HFF-Myc (cell line): Measurements from ENCODE around the gene ZNF557.

Experiments
- DNase-seq: peaks from one replicate; pipeline ENCODE4 v3.0.0-alpha.2; 2011; ENCODE audit warnings: low read depth; ENCODE audit errors: extremely low read depth
- H3K4me3 ChIP-seq: replicated peaks from 2 replicates; pipeline ENCODE4 v1.5.1; 2011; ENCODE audit warnings: low read depth, mild to moderate bottlenecking, control low read depth, low read length
- TF ChIP-seq, protein P1 (sequence below): IDR thresholded peaks from 2 replicates; pipeline ENCODE4 v1.5.1; 2012; ENCODE audit warnings: mild to moderate bottlenecking, low read depth, low read length, control low read depth; ENCODE audit errors: missing control alignments

The ZNF557 gene

DNA sequence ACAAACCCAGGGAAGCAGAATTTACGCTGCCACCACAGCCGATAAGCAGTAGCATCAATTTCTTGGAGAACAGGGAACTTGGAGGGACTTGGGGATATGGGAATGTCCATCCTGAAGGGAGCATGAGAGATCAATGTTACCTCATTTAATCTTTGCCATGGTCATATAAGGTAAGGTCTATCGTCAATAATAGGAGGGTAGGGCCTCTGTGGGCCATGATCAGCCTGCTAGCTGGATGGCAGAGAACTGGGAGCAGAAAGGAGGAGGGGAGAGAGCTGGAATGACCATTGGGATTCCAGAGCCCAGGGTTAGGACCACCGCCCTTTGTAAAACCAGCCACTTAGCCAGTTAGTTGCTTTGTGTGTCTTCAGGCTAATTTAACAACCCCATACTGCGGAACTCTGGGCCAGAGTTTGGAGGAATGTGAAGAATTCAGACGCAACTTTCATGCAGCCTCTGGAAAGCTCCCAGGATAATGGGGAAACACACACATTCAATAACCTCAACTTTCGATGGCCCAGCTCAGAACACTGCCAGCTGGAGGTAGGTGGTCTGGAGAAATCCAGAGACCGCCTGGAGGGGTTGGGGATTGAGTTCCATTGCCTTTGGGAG lies 40.3 kb downstream of the ZNF557 start:
- TF ChIP-seq, protein P1, sequence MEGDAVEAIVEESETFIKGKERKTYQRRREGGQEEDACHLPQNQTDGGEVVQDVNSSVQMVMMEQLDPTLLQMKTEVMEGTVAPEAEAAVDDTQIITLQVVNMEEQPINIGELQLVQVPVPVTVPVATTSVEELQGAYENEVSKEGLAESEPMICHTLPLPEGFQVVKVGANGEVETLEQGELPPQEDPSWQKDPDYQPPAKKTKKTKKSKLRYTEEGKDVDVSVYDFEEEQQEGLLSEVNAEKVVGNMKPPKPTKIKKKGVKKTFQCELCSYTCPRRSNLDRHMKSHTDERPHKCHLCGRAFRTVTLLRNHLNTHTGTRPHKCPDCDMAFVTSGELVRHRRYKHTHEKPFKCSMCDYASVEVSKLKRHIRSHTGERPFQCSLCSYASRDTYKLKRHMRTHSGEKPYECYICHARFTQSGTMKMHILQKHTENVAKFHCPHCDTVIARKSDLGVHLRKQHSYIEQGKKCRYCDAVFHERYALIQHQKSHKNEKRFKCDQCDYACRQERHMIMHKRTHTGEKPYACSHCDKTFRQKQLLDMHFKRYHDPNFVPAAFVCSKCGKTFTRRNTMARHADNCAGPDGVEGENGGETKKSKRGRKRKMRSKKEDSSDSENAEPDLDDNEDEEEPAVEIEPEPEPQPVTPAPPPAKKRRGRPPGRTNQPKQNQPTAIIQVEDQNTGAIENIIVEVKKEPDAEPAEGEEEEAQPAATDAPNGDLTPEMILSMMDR, result no peak
- H3K4me3 ChIP-seq, result no peak overlapping the region
- DNase-seq, result no peak

DNA sequence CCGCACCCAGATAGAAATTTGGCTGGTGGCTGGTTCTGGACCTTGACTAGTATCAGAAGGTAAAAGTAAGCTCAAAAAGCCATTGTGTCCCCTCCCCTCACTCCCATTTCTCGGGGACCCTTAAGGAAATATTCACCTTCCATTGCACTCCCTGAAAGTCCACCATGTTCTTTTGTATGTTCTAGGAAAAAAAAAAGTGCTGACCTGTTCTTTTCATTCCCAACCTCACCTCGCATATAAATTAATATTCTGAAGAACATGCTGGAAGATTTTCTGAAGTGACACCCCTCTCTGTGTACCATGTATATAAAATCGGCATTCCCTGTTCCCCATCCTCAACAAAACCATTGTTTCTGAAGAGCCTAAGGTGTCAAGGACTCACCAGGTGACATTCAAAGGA lies 43.2 kb downstream of the ZNF557 start:
- TF ChIP-seq, protein P1, result no peak
- no peak overlapping the region for H3K4me3 ChIP-seq
- DNase-seq, result no peak

DNA sequence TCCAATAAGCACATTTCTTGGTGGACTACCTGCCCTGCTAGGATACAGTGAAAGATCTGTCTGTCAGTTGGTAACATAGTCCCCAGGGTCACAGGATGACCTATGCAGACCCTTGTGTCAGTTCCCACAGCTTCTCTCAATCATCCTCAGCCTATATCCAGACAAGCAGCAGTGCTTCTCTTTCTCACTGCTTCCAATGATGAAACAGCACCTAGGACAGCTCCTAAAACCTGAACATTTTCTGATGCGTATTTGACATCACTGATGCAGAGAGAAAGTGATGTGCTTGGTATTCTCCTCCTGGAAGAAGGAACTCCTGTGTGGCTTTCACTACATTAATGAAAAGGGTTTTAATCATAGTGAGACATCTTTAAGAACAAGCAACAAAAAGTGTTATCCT lies 43.7 kb downstream of the ZNF557 start:
- no peak for DNase-seq
- no peak overlapping the region for H3K4me3 ChIP-seq
- TF ChIP-seq, protein P1, result no peak

DNA sequence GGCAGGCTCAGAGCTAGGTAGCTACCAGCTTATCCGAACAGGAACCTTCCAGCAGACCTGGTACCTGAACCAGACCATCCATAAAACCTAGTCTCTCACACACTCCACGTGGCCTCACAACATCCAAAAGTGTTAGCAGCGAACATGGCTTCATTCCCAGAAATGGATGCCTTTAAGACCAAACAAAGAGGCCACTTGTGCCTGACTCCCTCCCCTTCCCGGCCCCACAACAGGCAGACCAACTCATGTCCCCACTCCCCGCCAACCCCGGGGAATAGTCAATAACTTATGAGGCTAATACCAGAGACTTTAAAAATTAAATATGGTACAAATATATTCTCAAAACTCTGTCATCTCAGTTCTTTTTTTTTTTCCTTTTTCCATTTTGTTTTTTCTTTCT lies 46.2 kb downstream of the ZNF557 start:
- no peak overlapping the region for H3K4me3 ChIP-seq
- TF ChIP-seq, protein P1, result no peak
- DNase-seq, result no peak

DNA sequence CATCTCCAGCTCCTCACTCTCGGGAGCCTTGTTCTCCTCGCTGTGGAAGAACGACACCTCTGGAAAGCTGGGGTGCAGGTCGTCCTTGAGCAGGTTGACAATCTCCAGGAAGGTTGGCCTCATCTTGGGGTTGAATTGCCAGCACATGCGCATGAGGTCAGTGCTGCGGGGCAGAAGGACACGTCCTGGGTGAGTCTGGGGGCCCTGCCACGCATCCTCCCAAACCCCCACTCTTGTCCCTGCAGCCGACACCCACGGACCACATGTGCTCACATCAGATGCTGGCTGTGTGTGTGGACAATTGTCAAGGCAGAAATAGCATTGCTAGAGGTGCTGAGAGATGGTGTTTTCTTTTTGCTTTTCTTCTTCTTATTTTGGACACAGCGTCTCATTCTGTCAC lies 47.7 kb downstream of the ZNF557 start:
- TF ChIP-seq, protein P1, result no peak
- DNase-seq, result no peak
- H3K4me3 ChIP-seq, result no peak overlapping the region

DNA sequence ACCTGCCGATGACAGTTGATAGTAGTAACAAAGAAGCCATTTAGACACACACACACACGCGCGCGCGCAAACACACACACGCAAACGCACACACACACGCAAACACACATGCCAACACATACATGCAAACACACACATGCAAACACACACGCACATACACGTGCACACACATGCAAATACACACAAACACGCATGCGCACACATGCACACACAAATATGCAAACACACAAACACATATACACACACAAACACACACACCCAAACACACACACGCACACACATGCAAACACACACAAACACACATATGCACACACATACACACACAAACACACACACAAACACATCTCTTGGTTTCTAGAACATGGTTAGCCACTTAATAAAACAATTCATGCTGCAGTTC lies 50.1 kb downstream of the ZNF557 start:
- no peak for DNase-seq
- TF ChIP-seq, protein P1, result no peak
- no peak overlapping the region for H3K4me3 ChIP-seq

DNA sequence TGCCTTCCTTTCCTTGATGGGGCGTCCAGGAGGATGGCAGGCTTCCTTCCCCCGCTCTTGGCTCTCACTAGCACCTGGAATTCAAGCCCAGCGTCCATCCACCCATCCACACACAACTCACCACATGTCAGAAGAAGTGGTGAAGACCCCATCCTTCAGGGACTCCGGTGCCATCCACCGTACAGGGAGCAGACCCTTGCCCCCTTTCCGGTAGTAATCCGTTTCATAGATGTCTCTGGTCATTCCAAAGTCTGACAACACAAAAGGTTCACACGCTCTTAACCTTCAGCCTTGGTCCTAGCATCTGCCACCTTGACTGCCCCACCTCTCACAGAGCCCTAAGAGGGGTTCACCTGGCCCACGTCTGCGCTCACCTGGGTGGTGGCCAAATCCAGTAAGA lies 51.0 kb downstream of the ZNF557 start:
- TF ChIP-seq, protein P1, result no peak
- DNase-seq, result no peak
- no peak overlapping the region for H3K4me3 ChIP-seq
